GM19395 (cell line): ENCODE measurements around the gene C8A.

Source experiments
- ATAC-seq: cut with Tn5 transposase; IDR thresholded peaks from one replicate; pipeline ENCODE4 v1.9.1; 2021; ENCODE audit warnings: mild to moderate bottlenecking, moderate library complexity; ENCODE audit not compliant: unreplicated experiment

C8A gene

DNA sequence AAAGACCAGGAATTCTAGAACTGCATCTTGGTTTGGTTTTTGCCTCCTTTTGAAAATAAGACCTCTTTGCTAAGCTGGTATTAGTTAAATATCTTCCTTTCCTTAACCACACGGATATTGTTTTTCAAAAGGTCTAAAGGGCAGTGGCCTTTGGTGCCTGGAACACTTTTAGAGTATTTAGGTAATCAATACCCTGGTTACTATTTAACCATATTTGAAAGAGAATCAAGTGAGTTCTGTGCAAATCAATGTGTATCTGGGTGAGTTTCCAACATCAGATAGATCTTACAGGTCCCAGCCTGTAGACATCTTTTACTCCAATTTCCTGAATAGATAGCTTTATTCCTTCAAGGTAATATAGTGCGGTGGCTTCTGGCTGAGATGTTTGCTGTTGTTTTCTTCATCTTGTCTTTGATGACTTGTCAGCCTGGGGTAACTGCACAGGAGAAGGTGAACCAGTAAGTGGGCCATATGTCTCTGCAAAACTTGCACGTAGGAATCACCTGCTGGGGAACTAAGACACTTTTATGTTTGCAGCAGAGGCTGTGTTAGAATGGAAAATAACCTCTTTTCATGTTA, at the start of gene C8A:
C8A (plus strand) TSS at position 277 of the 579 bp plus-strand sequence; CDS start at position 382, 105 bp downstream.
- ATAC-seq = no peak

DNA sequence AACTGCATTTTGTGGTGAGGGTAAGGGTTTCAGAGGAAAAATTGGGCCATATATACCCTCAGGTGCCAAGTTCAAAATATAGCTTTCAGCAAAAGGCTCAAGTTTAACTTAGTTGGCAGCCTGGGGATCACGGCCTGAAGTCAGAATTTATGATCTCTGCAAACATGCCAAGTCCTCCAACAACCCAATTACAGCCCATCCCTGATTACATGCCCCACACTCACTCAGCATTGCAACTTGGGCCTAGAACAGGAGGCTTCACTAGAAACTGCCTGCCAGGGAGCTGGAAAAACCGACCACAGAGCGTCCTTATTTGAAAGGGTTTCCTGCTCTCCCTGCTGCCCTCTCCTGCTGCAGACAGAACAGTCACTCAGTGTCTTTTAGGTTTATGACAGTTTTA, 47.8 kb upstream of the C8A start:
- no peak for ATAC-seq

DNA sequence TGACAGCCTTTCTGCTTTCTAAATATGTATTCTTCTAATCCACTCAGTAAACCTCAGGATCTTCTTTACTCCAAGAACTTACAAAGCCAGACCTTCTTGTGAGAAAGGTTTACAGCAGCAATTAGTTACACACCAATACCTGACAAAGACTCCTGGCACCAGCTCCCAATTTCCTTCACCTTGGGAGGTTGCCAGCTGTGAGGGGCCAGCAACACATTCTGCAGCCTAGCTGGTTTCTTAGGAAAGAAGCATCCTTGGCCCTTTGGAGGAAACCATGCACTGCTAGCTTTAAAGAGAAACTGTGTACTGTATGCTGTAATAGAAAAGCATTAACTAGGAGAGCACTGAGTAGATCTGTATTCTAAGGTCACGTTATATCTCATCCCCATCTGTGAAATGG, 46.2 kb upstream of the C8A start:
- no peak for ATAC-seq

DNA sequence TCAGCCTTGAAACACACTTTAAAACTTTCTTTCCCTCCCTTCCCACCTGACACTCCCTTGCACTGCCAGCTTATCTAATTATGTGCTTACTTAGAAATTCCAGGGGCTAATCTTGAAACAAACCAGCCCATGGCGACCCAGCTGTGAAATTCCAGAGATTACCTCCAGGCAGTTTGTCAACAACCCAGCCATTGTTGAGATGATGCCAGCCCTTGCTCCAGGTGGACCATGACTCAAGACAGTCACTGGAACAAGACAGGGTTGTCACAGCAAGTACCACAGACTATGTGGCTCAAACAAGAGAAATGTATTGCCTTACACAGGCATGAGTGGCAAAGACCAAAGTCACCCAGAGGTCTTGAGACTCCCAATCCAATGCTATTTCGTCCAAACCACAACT, 43.3 kb upstream of the C8A start:
- no peak for ATAC-seq

DNA sequence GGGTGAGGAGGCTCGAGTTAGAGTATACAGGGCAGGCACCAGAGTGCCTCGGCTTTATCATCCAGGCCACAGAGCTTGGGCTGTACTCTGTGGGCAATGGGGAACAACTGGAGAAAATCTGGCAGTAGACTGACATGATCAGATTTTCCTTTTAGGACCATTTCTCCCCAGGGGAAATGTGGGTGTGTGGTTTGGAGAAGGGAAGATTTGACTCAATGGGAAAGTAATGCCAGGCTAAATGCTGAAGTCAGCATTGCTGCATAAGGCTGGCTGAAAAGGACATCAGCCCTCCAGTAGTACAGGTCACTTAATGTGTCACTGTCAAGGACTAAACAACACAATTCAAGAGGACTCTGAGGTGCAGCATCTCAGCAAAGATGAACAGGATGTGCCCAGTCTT, 40.4 kb upstream of the C8A start:
- ATAC-seq = no peak

DNA sequence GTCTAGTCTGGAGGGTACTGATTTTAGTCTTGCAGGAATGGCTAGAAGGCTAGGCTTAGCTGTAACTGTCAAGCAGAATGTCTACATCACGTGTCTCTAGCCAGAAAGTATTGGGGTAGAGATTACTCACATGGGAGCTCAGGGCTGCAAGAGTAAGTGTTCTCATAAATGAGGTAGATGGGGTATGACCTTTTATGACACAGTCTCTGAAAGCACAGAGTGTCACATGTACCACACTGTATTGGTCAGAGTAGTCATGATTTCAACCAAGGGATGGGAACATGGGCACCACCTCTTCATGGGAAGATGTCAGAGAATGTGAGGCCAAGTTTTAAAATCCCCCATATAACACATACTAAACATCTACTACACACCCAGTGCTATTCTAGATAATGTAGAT, 38.3 kb upstream of the C8A start:
- no peak for ATAC-seq

DNA sequence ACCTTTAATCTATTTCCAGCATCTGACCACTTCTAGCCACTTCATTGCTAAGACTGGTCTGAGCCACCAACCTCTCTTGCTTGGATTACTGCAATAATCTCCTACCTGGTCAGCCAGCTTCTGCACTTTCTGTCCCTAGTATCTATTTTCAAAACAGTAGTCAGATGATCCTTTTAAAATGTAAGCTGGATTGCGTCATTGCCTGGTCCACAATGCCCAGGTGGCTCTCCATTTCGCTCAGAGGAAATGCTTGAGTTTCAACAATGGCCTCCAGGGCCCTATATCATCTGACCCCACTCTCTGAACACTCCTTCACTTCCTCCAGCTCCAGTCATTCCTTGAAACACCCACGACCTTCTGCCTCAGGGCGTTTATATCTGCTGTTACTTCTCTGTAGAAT, 37.7 kb upstream of the C8A start:
- ATAC-seq = peak; percentile 69

DNA sequence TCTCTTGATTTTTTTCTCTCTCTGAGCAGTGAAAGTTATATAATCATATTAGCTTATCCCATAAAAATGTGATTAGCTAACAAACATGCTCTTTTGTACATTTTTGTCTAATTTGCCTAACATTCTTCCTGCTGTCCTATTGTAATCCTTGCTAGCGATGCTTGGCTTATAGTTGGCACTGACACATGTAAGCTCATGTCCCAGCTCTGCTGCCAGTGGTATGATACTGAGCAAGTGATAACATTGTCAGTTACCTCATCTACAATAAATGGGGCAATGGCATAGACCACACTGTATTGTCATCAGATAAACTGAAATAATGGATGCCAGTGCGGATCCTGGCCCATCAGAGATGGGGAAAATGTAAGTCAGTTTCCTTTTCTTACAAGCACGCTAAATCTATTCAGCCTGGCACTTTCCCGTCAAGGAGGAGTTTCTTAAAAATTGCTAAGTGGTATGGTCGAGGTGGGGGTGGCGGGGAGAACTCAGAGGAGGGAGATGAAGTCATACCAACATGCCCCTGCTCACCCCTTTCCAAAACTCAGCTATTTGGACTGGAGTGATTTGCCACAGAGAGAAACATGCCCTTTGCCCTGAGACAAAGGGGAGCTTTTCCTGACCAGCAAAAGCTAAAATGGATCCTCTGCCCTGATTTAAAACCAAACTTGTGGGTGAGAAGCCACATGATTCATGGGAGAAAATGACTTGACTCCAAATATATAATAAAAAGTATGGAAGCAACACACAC, 36.7 kb upstream of the C8A start:
- ATAC-seq = no peak

DNA sequence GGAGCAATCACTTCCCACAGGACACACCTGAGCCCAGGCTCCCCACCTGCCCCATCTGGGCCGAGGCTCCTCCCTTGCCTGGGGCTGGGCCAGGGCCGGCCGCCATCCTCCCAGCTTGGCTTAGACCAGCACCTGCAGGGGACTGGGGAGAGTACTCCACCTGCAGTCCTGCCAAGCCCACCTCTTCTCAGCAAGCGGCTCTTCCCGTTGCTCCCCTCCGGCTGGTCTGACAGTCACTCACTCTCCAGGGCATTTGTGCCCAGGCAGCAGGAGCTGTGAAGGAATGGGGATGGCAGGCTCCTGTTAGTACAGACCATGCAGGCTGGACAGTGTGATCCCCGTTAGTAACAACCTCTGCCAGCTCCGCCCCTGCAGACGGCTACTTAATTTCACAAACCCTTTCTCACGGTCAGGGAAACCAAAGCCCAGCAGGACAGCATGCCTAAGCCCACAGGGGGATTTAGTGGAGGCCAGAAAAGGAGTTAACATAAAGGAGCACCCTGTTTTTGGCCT, 35.2 kb upstream of the C8A start, which contains the start of gene FYB2:
FYB2 (minus strand) TSS at position 18 of the 513 bp plus-strand sequence. CDS start 114 bp downstream, outside the sequence.
- no peak for ATAC-seq

DNA sequence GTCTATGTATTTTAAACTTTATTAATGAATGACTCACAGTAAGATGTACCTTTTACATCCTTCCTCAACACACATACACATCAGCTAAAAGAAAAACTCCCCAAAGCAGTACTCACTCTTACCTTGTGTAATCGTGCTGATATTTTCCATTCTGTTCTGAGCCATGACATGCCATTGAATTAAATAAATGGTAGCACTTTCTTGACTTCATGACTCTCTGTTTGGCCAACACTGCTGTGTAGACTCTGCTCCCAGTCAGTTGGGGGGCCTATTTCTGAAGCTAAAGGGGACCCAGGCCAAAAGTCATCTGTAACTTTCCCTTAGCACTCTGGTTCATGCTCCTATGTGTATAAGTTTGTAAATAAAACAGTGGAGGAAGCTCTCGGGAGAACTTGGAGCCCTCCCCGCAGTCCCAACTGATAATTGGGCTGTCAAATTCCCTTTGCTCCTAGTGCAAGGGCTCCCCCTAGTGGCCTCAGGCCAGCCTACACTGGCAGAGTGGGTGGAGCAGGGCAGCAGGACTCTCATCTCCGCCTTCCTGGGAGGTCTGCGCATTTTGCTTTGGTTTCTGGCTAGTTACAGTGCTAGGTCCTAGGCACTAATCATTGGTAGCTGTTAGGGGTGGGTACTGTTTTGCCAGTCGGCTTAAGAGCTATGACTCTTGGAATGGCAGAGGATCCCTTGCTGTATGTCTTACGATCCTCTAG, 33.7 kb upstream of the C8A start:
- ATAC-seq = peak; percentile 81

DNA sequence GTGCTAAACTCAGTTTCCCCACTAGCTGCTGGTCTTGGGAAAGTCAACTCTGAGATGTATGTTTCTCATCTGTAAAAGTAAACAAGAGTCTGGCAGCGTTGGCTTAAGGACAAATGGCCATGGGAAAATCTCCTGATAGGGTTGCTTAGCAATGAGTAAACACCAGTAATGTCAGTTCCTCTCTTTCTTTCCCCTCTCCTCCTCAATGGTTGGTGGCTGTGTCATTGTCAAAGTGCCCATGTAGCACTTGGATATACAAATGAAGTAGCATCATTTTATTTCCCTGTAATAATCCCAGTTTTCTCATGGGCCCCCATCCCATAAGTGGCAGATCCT, 33.2 kb upstream of the C8A start:
- no peak for ATAC-seq

DNA sequence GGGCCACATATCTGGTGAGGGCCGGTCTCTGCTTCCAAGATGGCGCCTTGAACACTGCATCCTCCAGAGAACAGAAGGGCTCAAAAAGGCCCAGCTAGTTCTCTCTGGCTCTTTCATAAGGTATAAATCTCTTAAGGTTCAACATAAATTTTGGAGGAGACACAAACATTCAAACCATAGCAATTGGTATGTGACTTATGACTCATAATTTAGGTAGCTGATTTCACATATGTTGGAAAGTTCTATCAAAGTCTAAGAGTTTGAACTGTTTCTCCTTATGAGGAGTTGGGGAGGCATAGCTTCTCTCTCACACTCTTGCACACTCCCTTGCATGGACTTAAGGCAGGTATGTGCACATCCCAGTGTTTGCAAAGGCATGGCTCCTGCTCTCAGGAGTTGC, 30.3 kb upstream of the C8A start:
- no peak for ATAC-seq

DNA sequence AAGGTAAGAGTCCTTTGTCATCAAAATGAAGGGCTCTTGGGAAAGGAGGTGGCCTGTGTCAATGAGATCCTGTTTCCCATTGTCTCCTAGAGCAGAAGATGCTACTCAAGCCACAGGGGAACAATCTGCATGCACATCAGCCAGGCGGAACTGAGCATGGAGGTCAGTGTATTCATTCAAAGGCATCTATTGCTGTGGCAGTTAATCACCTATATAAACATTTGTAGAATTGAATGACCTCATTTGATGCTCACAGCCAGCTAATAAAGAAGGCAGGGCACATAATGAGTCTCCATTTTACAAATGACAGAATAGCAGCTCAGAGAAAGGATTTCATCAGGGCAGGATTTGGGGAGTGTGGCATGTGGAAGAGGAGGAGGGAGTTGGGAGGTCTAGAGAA, 29.7 kb upstream of the C8A start:
- no peak for ATAC-seq

DNA sequence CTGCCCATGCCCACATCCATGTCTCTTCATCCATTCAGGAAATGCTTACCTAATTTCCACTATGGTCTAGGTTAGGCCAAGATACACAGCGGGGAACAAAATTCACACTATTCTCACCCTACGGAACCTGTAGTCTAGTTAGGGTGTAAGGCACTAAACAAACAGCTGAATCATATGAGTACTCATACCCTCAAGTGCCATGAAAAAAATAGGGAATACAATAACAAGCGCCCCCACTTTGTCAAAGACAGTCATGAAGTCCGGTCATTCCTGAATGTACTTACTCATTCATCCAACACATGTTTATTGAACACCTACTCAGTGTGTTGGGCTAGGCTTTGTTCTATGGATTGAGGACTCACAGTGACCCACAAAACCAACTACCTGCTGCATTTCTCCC, 29.2 kb upstream of the C8A start:
- ATAC-seq = no peak

DNA sequence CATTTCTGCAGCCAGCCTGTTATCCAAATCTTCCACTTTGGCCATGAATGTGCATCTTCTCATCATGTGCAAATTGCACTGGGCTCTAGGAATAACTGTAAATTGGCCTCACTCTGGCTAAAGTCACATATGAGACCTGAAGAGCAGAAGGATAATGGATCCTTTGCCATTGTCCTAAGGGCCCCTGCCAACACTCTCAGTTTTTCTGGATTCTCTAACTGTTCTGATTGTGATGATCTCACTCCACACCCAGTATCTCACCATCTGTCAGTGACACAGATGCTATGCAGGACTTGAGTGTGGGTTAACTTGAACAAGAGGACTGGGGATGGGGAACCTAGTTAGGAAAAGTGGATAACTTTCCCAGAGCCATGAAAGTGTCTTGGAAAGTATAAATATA, 26.9 kb upstream of the C8A start:
- no peak for ATAC-seq

DNA sequence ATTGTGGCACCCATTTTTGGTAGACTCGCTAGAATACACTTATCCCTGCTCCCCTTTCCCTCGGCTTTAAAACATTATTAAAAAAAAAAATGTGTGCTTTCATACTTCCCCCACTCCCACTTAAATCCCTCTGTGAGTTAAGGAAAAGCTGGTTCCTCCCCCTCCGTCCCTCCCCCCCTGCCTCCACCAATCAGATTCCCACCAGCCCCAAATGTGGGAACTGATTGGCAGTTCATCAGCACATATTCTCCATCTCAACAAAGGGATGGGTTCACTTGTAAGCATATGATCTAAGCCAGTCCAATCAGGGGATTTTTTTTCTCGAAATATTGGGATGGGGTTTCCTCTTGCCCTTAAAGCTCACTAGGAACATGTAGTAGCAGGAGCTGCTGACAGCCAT, 24.5 kb upstream of the C8A start:
- no peak for ATAC-seq

DNA sequence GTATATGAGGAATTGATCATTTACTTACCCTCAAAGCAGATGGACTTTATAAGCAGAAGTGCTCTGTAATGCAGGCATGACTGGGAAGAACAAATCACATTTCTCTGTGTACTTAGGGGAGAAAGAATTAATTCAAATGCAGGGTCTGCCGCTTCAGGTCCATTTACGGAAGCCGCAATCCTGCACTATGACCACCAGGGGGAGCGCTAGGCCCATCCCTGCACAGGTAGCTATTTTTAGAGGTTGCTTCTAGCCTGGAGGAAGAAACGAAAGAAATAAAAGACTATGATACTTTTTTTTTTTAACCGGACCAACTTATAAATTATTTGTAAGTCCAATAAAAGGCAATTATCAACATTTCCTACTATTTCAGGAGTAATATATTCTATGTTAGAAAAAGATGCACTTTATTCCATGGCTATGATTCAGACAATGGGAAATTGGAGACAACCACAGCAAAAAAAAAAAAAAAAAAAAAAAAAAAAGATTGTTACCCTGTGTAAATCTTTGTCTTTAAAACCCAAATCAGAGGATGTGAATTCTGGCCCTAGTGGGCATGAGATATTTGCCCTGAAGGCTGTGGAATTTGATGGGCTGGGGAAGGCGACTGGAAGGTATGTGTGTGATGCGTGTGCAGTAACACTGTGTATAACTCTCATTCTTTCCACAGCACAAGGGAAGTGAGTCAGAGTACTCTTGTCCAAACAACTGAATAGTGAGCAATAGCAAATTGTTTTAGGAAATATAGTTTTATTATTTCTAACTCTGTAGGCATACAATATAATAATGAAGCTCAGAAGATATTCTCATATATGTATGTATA, 22.5 kb upstream of the C8A start:
- peak; percentile 80 for ATAC-seq

DNA sequence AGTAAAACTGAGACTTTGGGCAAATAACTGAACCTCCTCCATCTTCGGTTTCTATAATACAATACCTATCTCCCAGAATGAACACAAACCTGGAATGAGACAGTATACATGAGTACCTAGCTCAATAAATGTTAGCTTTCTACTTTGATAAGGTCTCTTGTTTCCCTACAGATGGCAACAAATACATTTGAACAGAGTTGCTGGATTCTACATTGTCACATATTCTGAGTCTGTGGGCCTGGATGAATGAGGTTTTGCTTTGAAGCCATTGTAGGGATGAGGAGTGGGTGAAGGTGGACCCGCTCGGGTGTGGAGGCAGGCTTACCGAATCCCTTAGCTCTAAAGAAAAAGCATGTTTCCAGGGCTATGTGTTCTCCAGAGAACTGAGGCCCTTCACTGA, 21.5 kb upstream of the C8A start:
- ATAC-seq = no peak

DNA sequence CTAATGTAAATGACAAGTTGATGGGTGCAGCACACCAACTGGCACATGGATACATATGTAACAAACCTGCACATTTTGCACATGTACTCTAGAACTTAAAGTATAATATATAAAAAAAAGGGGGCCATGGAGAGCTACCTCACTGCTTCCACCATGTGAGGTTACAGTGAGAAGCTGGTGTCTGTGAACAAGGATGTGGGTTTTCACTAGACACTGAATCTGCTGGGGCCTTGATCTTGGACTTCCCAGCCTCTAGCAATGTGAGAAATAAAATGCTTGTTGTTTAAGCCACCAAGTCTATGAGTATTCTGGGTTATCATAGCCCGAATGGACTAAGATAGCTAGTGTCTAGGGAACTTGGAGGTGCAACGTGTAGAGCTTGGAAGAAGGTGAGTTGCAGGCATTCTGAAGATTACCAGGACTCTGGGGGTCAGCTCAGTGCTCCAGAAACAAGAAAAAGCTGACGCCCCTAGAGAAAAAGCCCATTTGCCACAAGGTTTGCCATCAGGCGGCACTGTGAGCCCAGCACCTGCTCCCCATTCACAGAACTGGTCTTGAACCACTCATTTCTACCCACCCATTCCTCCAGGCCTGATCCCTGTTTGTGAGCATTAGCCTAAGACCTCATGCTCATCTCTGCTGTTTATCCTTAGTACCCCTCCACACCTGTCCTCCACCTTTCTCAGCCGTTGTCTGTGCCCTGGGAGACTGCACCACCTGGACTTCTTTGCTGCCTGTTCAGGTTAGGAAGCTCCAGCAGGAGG, 20.3 kb upstream of the C8A start:
- ATAC-seq = no peak

DNA sequence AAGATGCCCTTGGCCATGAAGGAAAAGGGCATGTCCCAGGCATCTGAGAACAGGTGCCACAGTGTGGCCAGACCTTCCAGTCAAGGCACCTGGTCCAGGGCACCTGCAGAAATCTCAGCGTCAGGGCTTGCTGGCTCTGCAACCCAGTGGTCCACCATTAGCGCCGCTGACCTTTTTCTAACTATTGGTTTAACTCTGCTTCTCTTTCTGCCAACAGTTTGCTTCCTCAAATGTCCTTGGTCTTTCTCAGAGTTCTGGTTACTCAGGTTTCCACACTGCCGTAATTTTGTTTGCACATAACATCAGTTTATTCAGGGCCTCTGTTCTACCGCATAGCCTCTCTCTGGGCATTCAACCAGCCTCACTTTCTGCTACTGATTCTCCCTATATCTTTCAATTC, 18.9 kb upstream of the C8A start:
- no peak for ATAC-seq
